GM19324 (cell line): ENCODE data around the gene MELTF.

ENCODE experiments used
- ATAC-seq: cut with Tn5 transposase; IDR thresholded peaks from one replicate; pipeline ENCODE4 v1.9.1; 2021; ENCODE audit warnings: mild to moderate bottlenecking, moderate library complexity; ENCODE audit not compliant: unreplicated experiment, low FRiP score

MELTF gene

GRCh38 chr3:196971094-196971698 is 58.4 kb downstream of the MELTF start:
- ATAC-seq = no peak

- no peak for ATAC-seq
Measured at GRCh38 chr3:196970547-196971093, 59.0 kb downstream of the MELTF start.

- ATAC-seq = peak; percentile 54
Measured at GRCh38 chr3:196969660-196970546, 59.7 kb downstream of the MELTF start.

- peak; percentile 47 for ATAC-seq
Measured at GRCh38 chr3:196969134-196969659, 60.4 kb downstream of the MELTF start.

GRCh38 chr3:196968233-196969133 is 61.1 kb downstream of the MELTF start, which contains the start of gene PIGZ:
TSS of gene PIGZ (minus strand) at chr3:196968833. CDS start at chr3:196952031, 16,802 bp downstream.
- peak; percentile 55 for ATAC-seq

- no peak for ATAC-seq
Measured at GRCh38 chr3:196967412-196968232, 62.0 kb downstream of the MELTF start.

GRCh38 chr3:196966526-196967401 is 62.9 kb downstream of the MELTF start:
- ATAC-seq = no peak

- ATAC-seq = no peak
Measured at GRCh38 chr3:196965804-196966173, 63.8 kb downstream of the MELTF start.

GRCh38 chr3:196965112-196965803 is 64.4 kb downstream of the MELTF start:
- ATAC-seq = no peak

- ATAC-seq = no peak
Measured at GRCh38 chr3:196963631-196963953, 66.0 kb downstream of the MELTF start.

- ATAC-seq = no peak
Measured at GRCh38 chr3:196962930-196963630, 66.5 kb downstream of the MELTF start.

- ATAC-seq = no peak
Measured at GRCh38 chr3:196962108-196962929, 67.3 kb downstream of the MELTF start.

- no peak for ATAC-seq
Measured at GRCh38 chr3:196954832-196955231, 74.8 kb downstream of the MELTF start.
